GM12878 (cell line): ENCODE results near the gene PTTG2.

Experiments used
- CHD4 ChIP-seq: fragments of 200-600 bp; sonication (generic); IDR thresholded peaks from 2 replicates; pipeline ENCODE4 v1.6.1; 2016; ENCODE audit warnings: mild to moderate bottlenecking
- CTCF ChIP-seq, 3 experiments: IDR thresholded peaks in 2 of 3; conservative IDR thresholded peaks in 1 of 3; 2 replicates each; pipeline ENCODE4 v1.5.1; 2011; ENCODE audit warnings: low read depth in 3 of 3, low read length in 3 of 3, mild to moderate bottlenecking in 3 of 3, control low read depth in 2 of 3, moderate library complexity in 2 of 3, inconsistent platforms in 1 of 3, mixed read lengths in 1 of 3; ENCODE audit not compliant: control insufficient read depth in 2 of 3, insufficient read depth in 1 of 3; ENCODE audit errors: extremely low read depth in 1 of 3
- EP300 ChIP-seq, 2 experiments: fragments of 150-350 bp in 1 of 2; IDR thresholded peaks; 2 replicates each; pipeline ENCODE4 v1.6.1; 2011 to 2012; ENCODE audit warnings: low read depth in 2 of 2, low read length in 2 of 2, borderline replicate concordance in 1 of 2, improper control_type of control experiment in 1 of 2, inconsistent platforms in 1 of 2; ENCODE audit not compliant: control insufficient read depth in 1 of 2
- EZH2 ChIP-seq: IDR thresholded peaks from 2 replicates; pipeline ENCODE4 v1.6.1; 2012; ENCODE audit warnings: low read depth, mild to moderate bottlenecking, control low read depth, inconsistent platforms, low read length, borderline replicate concordance; ENCODE audit not compliant: control insufficient read depth
- FOXK2 ChIP-seq: fragments of 450-650 bp; IDR thresholded peaks from 2 replicates; pipeline ENCODE4 v1.6.1; 2017; ENCODE audit warnings: mild to moderate bottlenecking, moderate library complexity
- JUNB ChIP-seq: IDR thresholded peaks from 2 replicates; pipeline ENCODE4 v1.6.1; 2016; ENCODE audit warnings: antibody characterized with exemption, mild to moderate bottlenecking
- NFYA ChIP-seq: IDR thresholded peaks from 2 replicates; pipeline ENCODE4 v1.6.1; 2011; ENCODE audit warnings: low read depth, mild to moderate bottlenecking, low read length, improper control_type of control experiment, borderline replicate concordance
- NRF1 ChIP-seq: conservative IDR thresholded peaks from 2 replicates; pipeline ENCODE4 v1.6.1; 2011; ENCODE audit warnings: mild to moderate bottlenecking, low read depth, low read length, improper control_type of control experiment
- PRDM15 ChIP-seq: fragments of 450-650 bp; formaldehyde crosslinking; IDR thresholded peaks from 2 replicates; pipeline ENCODE4 v1.4.0; 2020; ENCODE audit warnings: mild to moderate bottlenecking, moderate library complexity
- SP1 ChIP-seq: IDR thresholded peaks from one replicate; pipeline ENCODE4 v1.6.1; 2011; ENCODE audit warnings: low read depth, low read length
- TCF3 ChIP-seq: IDR thresholded peaks from 2 replicates; pipeline ENCODE4 v1.6.1; 2012; ENCODE audit warnings: low read depth, mild to moderate bottlenecking, low read length, borderline replicate concordance; ENCODE audit not compliant: insufficient read depth
- YY1 ChIP-seq: IDR thresholded peaks from 2 replicates; pipeline ENCODE4 v1.6.1; 2011; ENCODE audit warnings: low read depth, mild to moderate bottlenecking, low read length
- ZZZ3 ChIP-seq: IDR thresholded peaks from 2 replicates; pipeline ENCODE4 v1.6.1; 2011; ENCODE audit warnings: low read depth; ENCODE audit not compliant: control insufficient read depth, insufficient read length

GRCh38 chr4:37980246-37980645, 20.0 kb downstream of the PTTG2 start:
- TF ChIP-seq FOXK2 = no peak
- no peak for TF ChIP-seq PRDM15 (CRISPR knock-in tag)
- no peak for TF ChIP-seq CHD4
- TF ChIP-seq NFYA = no peak
- TF ChIP-seq CTCF (IDR thresholded peaks at IDR 0.05 in 2 of 3, conservative IDR thresholded peaks at IDR 0.05 in 1 of 3; ENCODE audit: control insufficient read depth in 2 of 3, extremely low read depth in 1 of 3, insufficient read depth in 1 of 3, low read depth in 3 of 3, low read length in 3 of 3) = no peak
- TF ChIP-seq ZZZ3 = no peak
- TF ChIP-seq SP1 = no peak
- no peak for TF ChIP-seq TCF3
- TF ChIP-seq EZH2 = no peak
- no peak for TF ChIP-seq YY1
- no peak for TF ChIP-seq NRF1
- TF ChIP-seq JUNB = no peak
- no peak for TF ChIP-seq EP300 (IDR thresholded peaks at IDR 0.05; ENCODE audit: borderline replicate concordance in 1 of 2, control insufficient read depth in 1 of 2, low read depth in 2 of 2, low read length in 2 of 2)
